HG02884 (cell line): ENCODE measurements around the gene TMEM252.

Experiments
- ATAC-seq: cut with Tn5 transposase; IDR thresholded peaks from one replicate; pipeline ENCODE4 v1.9.1; 2021; ENCODE audit warnings: mild to moderate bottlenecking, moderate library complexity; ENCODE audit not compliant: unreplicated experiment

Gene TMEM252

GRCh38 chr9:68540712-68541535, at the start of gene TMEM252:
Gene TMEM252 (minus strand): TSS chr9:68540883. CDS start chr9:68540814, 69 bp downstream.
- ATAC-seq, result no peak

- ATAC-seq, result no peak
These were observed 44.5 kb upstream of the TMEM252 start for GRCh38 chr9:68585034-68585761.

GRCh38 chr9:68584189-68585033, 43.7 kb upstream of the TMEM252 start:
- ATAC-seq, result peak; percentile 84

DNA sequence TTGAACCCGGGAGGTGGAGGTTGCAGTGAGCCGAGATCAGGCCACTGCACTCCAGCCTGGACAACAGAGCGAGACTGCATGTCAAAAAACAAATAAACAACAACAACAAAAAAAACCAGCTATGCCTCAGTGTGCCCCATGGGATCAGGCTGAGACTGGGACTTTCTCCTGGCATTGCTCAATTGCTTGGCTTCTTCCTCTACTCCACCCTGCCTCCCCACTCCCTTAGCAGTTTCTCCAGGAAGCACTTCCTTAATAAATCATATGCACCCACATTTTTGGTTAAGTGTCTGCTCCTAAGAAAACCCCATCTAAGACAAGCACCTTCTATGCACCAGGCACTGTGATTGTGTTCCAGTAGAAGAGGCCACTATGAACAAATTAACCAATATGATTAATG, 41.0 kb upstream of the TMEM252 start:
- ATAC-seq, result no peak

DNA sequence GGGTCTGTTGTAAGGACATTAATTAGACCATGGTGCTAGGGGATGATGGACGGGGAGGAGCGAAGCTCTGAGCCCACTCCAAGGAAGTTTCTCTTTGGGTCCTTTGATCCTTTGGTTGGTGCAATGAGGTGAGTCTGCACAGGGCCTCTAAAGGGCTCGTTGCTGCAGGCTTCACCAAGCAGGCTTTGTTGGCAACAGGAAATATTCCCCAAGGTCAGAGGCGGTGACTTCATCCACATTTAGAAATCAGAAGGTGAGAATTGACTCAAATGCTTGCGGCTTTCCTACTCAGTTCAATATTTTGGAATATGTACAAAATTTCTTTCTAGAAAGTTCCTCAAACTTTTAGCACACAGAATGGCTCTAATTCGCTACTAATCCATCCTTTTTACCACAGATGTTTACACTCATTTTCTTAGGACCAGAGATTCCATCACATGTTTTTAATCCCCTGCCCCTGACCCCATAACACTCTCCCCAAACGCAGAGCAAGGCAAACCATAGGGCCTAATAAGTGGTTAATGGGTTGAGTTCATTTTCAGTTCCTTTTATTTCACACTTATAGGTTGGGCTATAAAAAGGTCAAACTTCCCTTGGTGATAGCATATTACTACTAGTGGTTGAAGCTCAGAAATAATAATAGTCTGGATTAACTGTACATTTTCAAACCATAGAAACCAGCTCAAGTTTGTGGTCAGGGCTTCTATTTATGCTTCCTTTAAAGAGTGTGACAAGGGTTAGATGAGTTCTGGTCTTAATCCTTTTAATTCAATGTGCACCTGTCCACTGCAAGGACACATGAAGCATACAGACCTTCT, 37.3 kb upstream of the TMEM252 start:
- ATAC-seq, result peak; percentile 92

DNA sequence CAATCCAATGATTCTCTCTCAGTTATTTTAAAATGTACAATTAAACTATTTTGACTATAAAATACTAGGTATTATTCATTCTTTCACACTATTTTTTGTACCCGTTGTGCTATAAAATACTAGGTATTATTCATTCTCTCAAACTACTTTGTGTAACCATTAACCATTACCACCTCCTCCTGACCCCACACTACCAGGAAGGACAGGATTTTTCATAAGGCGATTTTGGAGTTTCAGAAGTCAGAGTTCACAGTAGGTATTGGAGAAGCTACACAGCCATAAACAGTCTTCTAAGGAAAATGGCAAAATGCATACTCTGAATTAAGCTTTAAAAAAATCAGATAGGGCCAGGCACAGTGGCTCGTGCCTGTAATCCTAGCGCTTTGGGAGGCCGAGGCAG, 35.1 kb upstream of the TMEM252 start:
- no peak for ATAC-seq

- ATAC-seq, result no peak
These were observed 33.5 kb upstream of the TMEM252 start for GRCh38 chr9:68574150-68574549.

- ATAC-seq, result no peak
These were observed 26.9 kb upstream of the TMEM252 start for GRCh38 chr9:68567565-68567964.

DNA sequence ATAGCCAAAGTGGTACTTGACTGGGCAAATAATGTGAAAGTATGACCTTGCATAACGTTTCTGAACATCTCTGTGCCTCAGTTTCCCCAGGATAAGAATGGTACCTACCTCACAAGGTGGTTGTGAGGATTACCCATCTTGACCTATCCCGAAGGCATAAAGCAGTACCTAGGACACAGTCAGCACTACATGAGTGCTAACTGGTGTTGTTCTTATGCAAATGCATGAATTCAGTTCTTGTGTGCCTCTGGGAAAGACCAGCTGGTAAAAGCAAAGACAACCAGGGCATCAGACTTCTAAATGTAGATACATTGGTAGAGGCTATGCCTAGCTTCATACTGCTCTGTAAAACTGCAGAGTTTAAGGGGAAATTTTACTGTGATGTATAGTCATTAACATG, 21.8 kb upstream of the TMEM252 start:
- ATAC-seq, result no peak

DNA sequence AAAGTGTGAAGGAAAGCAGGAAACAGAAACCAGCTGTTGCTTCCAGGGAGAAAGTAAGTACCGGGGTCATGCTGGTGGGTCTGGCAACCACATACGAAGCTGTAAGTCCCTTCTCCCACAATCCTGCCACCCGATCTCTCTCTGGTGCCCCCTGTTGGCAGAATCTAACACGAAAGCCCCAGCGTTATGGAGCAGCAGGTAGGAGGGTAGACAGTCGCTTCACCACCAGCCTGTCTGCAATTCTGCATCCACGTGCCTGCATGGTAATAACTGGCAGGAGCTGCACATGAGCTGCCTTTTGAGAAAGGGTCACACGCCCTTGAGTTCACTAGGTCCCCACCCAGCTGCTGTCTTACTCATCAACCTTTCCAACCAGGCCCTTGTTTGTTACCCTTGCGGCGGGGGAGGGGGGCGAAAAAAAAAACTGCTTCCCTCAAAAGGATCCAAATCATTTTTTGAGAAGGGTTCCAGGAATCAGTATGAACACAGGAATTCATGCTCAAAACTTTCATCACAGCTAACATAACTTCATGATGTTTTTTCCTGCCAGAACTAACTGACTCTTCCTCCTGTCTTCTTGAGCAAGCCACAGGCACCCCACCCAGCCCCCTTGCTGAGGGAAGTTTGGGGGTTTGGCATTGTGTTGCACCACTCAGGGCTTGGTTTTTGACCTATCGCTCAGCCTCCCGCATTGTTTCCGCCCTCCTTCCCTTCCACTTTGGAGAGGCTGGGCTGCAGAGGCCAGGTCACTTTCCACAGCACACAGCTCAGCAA, 19.6 kb upstream of the TMEM252 start:
- ATAC-seq, result peak; percentile 70

DNA sequence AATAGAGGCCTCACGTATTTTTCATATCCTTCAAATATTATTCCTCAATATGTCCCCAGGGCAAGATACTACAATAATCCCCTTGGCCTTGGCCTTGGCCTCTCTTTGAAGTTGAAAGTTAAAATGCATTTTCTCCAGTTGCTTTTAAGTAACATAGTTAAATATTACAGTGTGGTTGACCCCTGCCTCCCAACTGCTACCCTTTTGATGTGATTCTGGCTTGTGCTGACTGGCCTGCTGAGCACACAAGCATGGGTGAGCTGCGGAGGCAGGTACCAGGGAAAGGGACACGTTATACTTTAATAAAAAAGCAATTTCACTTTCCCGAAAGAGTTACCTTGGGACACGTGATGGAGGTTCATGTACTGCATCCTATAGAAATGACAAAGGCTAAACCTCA, 17.9 kb upstream of the TMEM252 start:
- no peak for ATAC-seq

- ATAC-seq, result no peak
These were observed 14.9 kb upstream of the TMEM252 start for GRCh38 chr9:68555437-68556150.

DNA sequence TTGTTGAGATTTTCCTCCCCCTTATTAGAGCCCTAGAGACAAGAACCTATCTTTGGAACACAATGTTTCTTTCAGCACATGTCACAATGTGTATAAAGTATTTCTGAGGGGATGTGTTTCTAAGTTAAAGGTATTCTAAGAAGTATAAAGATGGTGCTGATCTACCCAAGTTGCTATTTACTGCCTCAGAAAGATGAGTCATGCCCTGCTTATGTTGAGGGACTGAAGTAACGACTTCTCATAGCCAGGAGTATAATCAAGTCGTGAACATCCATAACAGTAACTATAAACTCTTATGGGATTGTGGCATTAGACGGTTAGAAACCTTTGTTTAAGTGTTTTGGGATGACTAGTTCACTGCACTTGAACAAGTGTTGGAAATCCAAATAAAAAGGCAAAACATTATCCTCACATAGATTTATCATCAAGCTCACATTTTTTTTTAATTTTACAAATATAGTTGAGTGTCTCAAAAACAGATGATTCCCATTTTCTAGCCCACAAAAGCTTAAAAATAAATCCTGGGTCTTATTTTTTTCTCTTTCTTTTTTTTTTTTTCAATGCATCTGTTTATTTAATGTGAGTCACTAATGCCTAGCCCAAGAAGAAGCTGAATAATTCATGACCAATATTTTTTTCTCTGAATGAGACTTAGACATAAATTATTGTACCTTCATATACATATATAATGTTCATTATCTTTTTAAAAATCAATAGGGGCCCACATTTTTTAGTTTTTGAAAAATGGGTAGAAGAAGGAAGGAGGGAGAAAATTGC, 12.2 kb upstream of the TMEM252 start:
- ATAC-seq, result no peak

GRCh38 chr9:68551191-68551590, 10.5 kb upstream of the TMEM252 start:
- ATAC-seq, result no peak

DNA sequence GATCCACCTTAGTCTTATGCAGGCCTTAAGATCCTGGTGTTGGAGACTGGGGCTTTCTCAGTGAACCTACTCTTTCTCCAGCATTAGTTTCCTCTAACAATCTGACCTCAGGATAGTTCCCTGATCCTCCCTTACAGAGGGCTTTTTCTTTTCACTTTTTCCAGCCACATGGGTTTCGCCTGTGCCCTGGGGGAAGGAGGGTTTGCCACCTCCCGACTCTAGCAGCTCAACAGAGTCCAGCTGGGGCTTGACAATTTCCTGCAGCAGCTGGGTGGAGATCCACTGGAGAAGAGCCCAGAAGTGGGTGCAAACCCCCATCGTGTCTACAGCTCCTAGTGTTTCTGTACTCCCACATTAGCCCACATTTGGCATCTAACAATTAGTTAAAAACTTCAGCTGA, 7.6 kb upstream of the TMEM252 start:
- ATAC-seq, result no peak

GRCh38 chr9:68547417-68547816, 6.7 kb upstream of the TMEM252 start:
- ATAC-seq, result no peak

DNA sequence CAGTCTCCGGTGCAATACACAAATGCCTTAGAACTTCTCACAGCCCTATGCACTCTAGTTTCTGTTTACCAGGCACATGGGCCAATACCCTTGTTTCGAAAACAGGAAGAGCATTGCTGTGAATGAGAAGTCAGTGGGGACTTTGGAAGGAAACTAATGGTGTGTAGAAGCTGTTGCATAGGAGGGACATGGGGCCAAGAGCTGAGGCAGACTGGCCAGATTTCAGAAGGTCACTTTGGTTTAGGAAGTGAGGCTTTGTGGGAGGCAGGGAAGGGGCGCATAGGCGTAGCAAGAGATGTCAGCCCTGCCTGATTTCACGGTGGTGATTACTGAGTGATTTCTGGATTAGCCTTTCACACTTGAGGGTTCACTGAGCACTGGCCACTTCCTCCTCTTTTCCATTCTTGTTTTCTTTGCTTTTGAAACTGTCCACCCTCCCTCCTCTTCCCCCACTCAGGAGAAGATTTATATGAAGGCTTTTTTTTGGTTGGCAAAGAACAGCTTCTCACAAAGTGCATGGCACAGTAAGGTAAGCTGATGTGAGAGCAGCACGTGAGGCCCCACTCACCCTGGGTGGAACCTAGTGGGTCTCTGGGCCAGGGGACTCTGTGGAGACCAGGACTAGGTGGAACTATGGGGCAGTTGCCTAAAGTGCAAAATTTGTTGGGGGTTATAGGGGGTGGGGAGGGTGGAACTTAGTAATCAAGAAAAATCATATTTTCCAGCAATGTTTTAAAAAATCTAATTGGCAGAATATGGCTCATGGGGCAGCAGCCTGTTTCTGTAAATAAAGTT, 6.1 kb upstream of the TMEM252 start:
- peak; percentile 68 for ATAC-seq
